GM10266 (cell line): Measurements from ENCODE around the gene EPM2A.

Experiments
- DNase-seq: peaks from one replicate; pipeline ENCODE4 v3.0.0; 2012; ENCODE audit errors: extremely low spot score
- CTCF ChIP-seq: IDR thresholded peaks from 2 replicates; pipeline ENCODE4 v1.5.1; 2012; ENCODE audit warnings: mild to moderate bottlenecking, low read depth; ENCODE audit not compliant: control insufficient read depth, insufficient read depth; ENCODE audit errors: missing control alignments

The EPM2A gene

DNA sequence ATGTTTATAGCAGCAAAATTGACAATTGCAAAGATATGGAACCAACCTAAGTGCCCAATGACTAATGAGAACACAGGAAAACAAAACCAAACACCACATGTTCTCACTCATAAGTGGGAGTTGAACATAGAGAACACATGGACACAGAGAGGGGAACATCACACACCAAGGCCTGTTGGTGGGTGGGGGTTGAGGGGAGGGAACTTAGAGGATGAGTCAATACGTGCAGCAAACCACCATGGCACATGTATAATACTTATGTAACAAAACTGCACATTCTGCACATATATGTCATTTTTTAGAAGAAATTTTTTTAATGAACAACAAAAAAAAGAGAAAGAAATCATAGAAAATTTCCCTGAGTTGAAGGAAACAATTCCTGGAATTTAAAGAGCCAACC is 3.9 kb downstream of the EPM2A start:
- no peak for TF ChIP-seq CTCF
- no peak for DNase-seq

- no peak for DNase-seq
Measured at GRCh38 chr6:145729887-145730286, 5.4 kb downstream of the EPM2A start.

GRCh38 chr6:145728444-145729385 is 6.6 kb downstream of the EPM2A start:
- DNase-seq, result no peak
- TF ChIP-seq CTCF, result no peak

More at GRCh38 chr6:145729887-145730286, 5.4 kb downstream of the EPM2A start:
- no peak for TF ChIP-seq CTCF

DNA sequence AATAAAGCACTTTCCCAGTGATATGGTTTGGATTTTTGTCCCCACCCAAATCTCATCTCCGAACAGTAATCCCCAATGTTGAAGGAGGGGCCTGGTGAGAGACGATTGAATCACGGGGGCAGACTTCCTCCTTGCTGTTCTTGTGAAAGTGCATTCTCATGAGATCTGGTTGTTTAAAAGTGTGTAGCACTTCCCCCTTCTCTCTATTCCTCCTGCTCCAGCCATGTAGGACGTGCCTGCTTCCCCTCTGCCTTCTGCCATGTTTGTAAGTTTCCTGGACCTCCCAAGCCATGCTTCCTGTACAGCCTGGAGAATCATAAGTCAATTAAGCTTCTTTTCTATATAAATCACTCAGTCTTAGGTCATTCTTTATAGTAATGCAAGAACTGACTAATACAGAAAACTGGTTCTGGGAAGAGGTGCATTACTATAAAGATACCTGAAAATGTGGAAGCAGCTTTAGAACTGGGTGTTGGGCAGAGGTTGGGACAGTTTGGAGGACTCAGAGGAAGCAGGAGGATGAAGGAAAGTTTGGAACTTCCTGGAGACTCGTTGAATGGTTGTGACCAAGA is 7.4 kb downstream of the EPM2A start:
- DNase-seq, result no peak
- no peak for TF ChIP-seq CTCF

DNA sequence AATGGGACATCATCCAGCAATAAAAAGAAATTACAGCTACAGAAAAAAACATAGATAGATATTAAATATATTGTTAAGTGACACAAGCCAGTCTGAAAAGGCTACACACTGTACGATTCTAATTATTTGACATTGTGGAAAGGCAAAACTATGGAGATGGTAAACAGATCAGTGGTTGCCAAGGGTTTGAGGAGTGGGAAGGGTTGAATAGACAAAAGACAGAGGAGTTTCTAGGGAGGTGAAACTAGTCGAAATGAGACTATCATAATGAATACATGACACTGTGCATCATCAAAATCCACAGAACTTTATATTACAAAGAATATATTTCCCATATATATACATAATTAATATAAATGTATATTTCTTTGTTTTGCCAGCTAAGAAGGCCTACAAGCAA is 9.8 kb downstream of the EPM2A start:
- DNase-seq, result no peak
- no peak for TF ChIP-seq CTCF

- no peak for DNase-seq
- no peak for TF ChIP-seq CTCF
Measured at GRCh38 chr6:145723646-145724045, 11.7 kb downstream of the EPM2A start.

GRCh38 chr6:145722190-145722589 is 13.1 kb downstream of the EPM2A start:
- TF ChIP-seq CTCF, result no peak
- no peak for DNase-seq
